Caco-2 (cell line): ENCODE results near the gene MEMO1. TPM values are rescaled to one million over a fixed set of nuclear protein-coding genes. Genes with fewer than 3 reads are reported as not detected.

Experiments
- BruUV-seq: library from RNA; stranded (reverse); fragments of 400-500 nt; replicated peaks from 2 replicates; lab custom pipeline; 2021; lab: Mats Ljungman, UMichigan
- CTCF ChIA-PET: fragments of 300-600 bp; sonication (Branson Sonifier 250); formaldehyde crosslinking; loops from one replicate; lab custom pipeline; 2022; ENCODE audit warnings: antibody characterized with exemption; lab: Charles Lee
- POLR2A ChIA-PET: fragments of 300-600 bp; sonication (Branson Sonifier 250); formaldehyde crosslinking; loops from one replicate; lab custom pipeline; 2022; ENCODE audit warnings: antibody characterized with exemption; lab: Charles Lee
- DNase-seq, 2 experiments: peaks; one replicate each; pipeline versions ENCODE4 v3.0.0 to v3.0.0-alpha.2; 2020 to 2022
- H3K27me3 ChIP-seq: replicated peaks from 2 replicates; pipeline ENCODE4 v1.6.0; 2011; ENCODE audit warnings: low read length; ENCODE audit not compliant: control insufficient read depth, insufficient read depth
- H3K36me3 ChIP-seq: 2 replicates; pipeline ENCODE4 v1.5.1; 2011; ENCODE audit warnings: low read length; ENCODE audit not compliant: control insufficient read depth, insufficient read depth
- H3K4me1 ChIP-seq: fragments of 250-450 bp; sonication (Bioruptor Pico); 2 replicates; pipeline ENCODE4 v1.5.1; 2020; ENCODE audit warnings: mild to moderate bottlenecking
- H3K4me3 ChIP-seq: 2 replicates; pipeline ENCODE4 v1.5.1; 2011; ENCODE audit warnings: low read depth, mild to moderate bottlenecking, control low read depth, low read length
- H3K9me3 ChIP-seq: fragments of 250-450 bp; sonication (Bioruptor Pico); 2 replicates; pipeline ENCODE4 v1.5.1; 2020; ENCODE audit warnings: mild to moderate bottlenecking, moderate library complexity
- H3K27ac Mint-ChIP-seq: one replicate; pipeline ENCODE4 v1.8.0; 2022; ENCODE audit warnings: mixed read lengths; ENCODE audit not compliant: unreplicated experiment
- H3K27me3 Mint-ChIP-seq: one replicate; pipeline ENCODE4 v1.8.0; 2022; ENCODE audit warnings: mixed read lengths; ENCODE audit not compliant: insufficient read depth, unreplicated experiment
- H3K36me3 Mint-ChIP-seq: one replicate; pipeline ENCODE4 v1.8.0; 2022; ENCODE audit warnings: mild to moderate bottlenecking, mixed read lengths; ENCODE audit not compliant: insufficient read depth, unreplicated experiment
- H3K4me1 Mint-ChIP-seq: one replicate; pipeline ENCODE4 v1.8.0; 2022; ENCODE audit warnings: low read depth, mixed read lengths; ENCODE audit not compliant: unreplicated experiment
- H3K4me3 Mint-ChIP-seq: one replicate; pipeline ENCODE4 v1.8.0; 2022; ENCODE audit warnings: mild to moderate bottlenecking, moderate library complexity, mixed read lengths; ENCODE audit not compliant: unreplicated experiment
- H3K9me3 Mint-ChIP-seq: one replicate; pipeline ENCODE4 v1.8.0; 2022; ENCODE audit warnings: mixed read lengths; ENCODE audit not compliant: unreplicated experiment
- CTCF ChIP-seq, 2 experiments: fragments of 200-600 bp in 1 of 2; IDR thresholded peaks; 1 replicate in 1 of 2; 2 replicates in 1 of 2; pipeline versions ENCODE4 v1.5.1 to v1.8.0; 2011 to 2022; ENCODE audit warnings: antibody characterized with exemption in 1 of 2, control low read depth in 1 of 2, inconsistent platforms in 1 of 2, low read depth in 1 of 2, low read length in 1 of 2, mild to moderate bottlenecking in 1 of 2, moderate library complexity in 1 of 2; ENCODE audit not compliant: insufficient read depth in 1 of 2, severe bottlenecking in 1 of 2, unreplicated experiment in 1 of 2
- intact Hi-C: fragments of 100-400 bp; cut with micrococcal nuclease; formaldehyde crosslinking; loops from one replicate; pipeline ENCODE4 v1.10.0; 2022; ENCODE audit not compliant: unreplicated experiment
- total RNA-seq: library from RNA; stranded (reverse); gene quantifications from 2 replicates; pipeline ENCODE4 v1.2.3, GENCODE V29; 2022

MEMO1 gene
- total RNA-seq, 1 experiment from 2014 or later: 79.0 TPM

DNA sequence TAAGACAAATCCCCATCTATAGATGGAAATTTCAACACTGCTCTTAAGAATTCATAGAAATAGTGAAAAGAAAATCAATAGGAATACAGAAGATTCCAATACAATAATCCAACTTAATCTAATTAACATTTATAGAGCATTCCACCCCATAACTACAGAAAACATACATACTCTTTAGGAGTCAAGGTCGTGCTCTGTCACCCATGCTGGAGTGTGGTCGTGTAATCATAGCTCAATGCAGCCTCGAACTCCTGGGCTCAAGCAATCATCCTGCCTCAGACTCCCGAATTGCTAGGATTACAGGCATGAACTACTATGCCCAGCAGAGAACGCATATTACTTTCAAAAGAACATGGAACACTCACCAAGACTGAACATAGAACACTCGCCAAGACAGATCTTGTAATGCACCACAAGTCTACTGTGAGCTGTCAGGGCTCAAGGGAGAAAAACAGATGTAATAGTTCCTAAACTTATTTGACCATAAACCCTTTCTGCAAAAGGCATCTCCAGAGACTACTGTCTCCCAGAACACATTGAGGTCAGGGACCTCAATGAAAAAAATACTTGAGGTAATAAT is 14.1 kb downstream of the MEMO1 start:
- ChIA-PET POLR2A (no interaction called here), CTCF (no interaction called here)
- Mint-ChIP-seq H3K9me3 (no peaks in the 10 kb centered on the region), H3K4me1 (peaks cover 27% of the 10 kb centered on the region), H3K4me3 (no peak overlapping the region), H3K27ac (no peak overlapping the region), H3K36me3 (peaks cover 12% of the 10 kb centered on the region), H3K27me3 (no peaks in the 10 kb centered on the region)
- H3K9me3 ChIP-seq: no peaks in the 10 kb centered on the region
- peaks cover 10% of the 10 kb centered on the region for H3K4me1 ChIP-seq
- no peaks in the 10 kb centered on the region for H3K36me3 ChIP-seq
- no peak for TF ChIP-seq CTCF (IDR thresholded peaks at IDR 0.05; ENCODE audit: insufficient read depth in 1 of 2, low read depth in 1 of 2, low read length in 1 of 2, severe bottlenecking in 1 of 2, unreplicated experiment in 1 of 2)
- H3K4me3 ChIP-seq: no peak overlapping the region
- no peak for DNase-seq
- H3K27me3 ChIP-seq: no peaks in the 10 kb centered on the region
- intact Hi-C loops: no loop called here
- no TSS peak for BruUV-seq

DNA sequence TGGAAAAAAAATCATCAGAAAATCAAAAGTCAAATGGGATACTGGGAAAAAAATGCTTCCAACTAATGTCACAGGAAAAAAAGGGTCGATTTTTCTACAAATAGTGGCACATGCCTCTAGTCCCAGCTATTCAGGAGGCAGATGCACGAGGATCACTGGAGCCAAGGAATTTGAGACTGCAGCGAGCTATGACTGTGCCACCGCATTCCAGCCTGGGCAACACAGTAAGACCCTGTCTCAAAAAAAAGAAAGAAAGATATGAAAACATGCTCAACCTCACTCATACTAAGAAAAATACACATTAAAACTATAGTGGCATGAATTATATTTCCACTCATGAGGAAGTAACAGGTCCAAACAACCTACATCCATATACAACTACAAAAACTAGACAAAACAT is 17.9 kb downstream of the MEMO1 start:
- Mint-ChIP-seq H3K36me3 (peaks cover 5% of the 10 kb centered on the region), H3K4me1 (peaks cover 26% of the 10 kb centered on the region), H3K4me3 (no peak overlapping the region), H3K27me3 (no peaks in the 10 kb centered on the region), H3K9me3 (no peaks in the 10 kb centered on the region), H3K27ac (peak overlapping the region; percentile 63)
- peaks cover 12% of the 10 kb centered on the region for H3K4me1 ChIP-seq
- DNase-seq: no peak
- no peak overlapping the region for H3K4me3 ChIP-seq
- H3K27me3 ChIP-seq: no peaks in the 10 kb centered on the region
- intact Hi-C loops: loop anchor here (2.0 kb wide), 1 partner anchor 44 kb away; no protein-coding TSS in a partner anchor
- POLR2A ChIA-PET: no interaction called here
- H3K36me3 ChIP-seq: no peaks in the 10 kb centered on the region
- BruUV-seq: no TSS peak
- CTCF ChIA-PET: no interaction called here
- no peaks in the 10 kb centered on the region for H3K9me3 ChIP-seq
- no peak for TF ChIP-seq CTCF (IDR thresholded peaks at IDR 0.05; ENCODE audit: insufficient read depth in 1 of 2, low read depth in 1 of 2, low read length in 1 of 2, severe bottlenecking in 1 of 2, unreplicated experiment in 1 of 2)

GRCh38 chr2:31992025-31992579 is 18.7 kb downstream of the MEMO1 start:
- Mint-ChIP-seq H3K4me1 (peaks cover 26% of the 10 kb centered on the region), H3K27me3 (no peaks in the 10 kb centered on the region), H3K27ac (peak overlapping the region; percentile 83), H3K36me3 (peaks cover 5% of the 10 kb centered on the region), H3K4me3 (no peak overlapping the region), H3K9me3 (no peaks in the 10 kb centered on the region)
- H3K36me3 ChIP-seq: no peaks in the 10 kb centered on the region
- TF ChIP-seq CTCF (IDR thresholded peaks at IDR 0.05; ENCODE audit: insufficient read depth in 1 of 2, low read depth in 1 of 2, low read length in 1 of 2, severe bottlenecking in 1 of 2, unreplicated experiment in 1 of 2): no peak
- intact Hi-C loops: loop anchor here (2.0 kb wide), 1 partner anchor 43 kb away; no protein-coding TSS in a partner anchor
- no peaks in the 10 kb centered on the region for H3K9me3 ChIP-seq
- no peak overlapping the region for H3K4me3 ChIP-seq
- ChIA-PET POLR2A (no interaction called here), CTCF (no interaction called here)
- no peaks in the 10 kb centered on the region for H3K27me3 ChIP-seq
- peaks cover 18% of the 10 kb centered on the region for H3K4me1 ChIP-seq
- peak; percentile 57 to 63 for DNase-seq
- BruUV-seq: no TSS peak
